ENCODE results near the gene CDC42BPG. TPM values are rescaled to one million over a fixed set of nuclear protein-coding genes. Genes with fewer than 3 reads are reported as not detected.
A peak's percentile ranks its signal among the peaks of the same experiment; 100 is the strongest.

CDC42BPG gene
- total RNA-seq, 1 experiment from 2014 or later = 0.06 TPM

- no peak for DNase-seq (ENCODE audit: low read depth)
These were observed 36.0 kb upstream of the CDC42BPG start for GRCh38 chr11:64880240-64881001.

- DNase-seq (ENCODE audit: low read depth) = no peak
These were observed 34.9 kb upstream of the CDC42BPG start for GRCh38 chr11:64879244-64879900.

GRCh38 chr11:64878494-64879243 lies 34.2 kb upstream of the CDC42BPG start, which contains the start of gene EHD1:
Gene EHD1, minus strand, starts transcription at chr11:64878621. Its CDS starts 157 bp downstream, at chr11:64878464.
- peak; percentile 98 for DNase-seq (ENCODE audit: low read depth)

- no peak for DNase-seq (ENCODE audit: low read depth)
These were observed 33.7 kb upstream of the CDC42BPG start for GRCh38 chr11:64878223-64878493.

GRCh38 chr11:64877390-64878222 lies 33.2 kb upstream of the CDC42BPG start:
- DNase-seq (ENCODE audit: low read depth) = peak; percentile 29

GRCh38 chr11:64876835-64877341 lies 32.4 kb upstream of the CDC42BPG start:
- no peak for DNase-seq (ENCODE audit: low read depth)

GRCh38 chr11:64876229-64876750 lies 31.8 kb upstream of the CDC42BPG start:
- DNase-seq (ENCODE audit: low read depth) = no peak

- DNase-seq (ENCODE audit: low read depth) = no peak
These were observed 31.1 kb upstream of the CDC42BPG start for GRCh38 chr11:64875369-64876228.

GRCh38 chr11:64874308-64875240 lies 30.1 kb upstream of the CDC42BPG start:
- DNase-seq (ENCODE audit: low read depth) = no peak

- DNase-seq (ENCODE audit: low read depth) = no peak
These were observed 28.5 kb upstream of the CDC42BPG start for GRCh38 chr11:64872790-64873488.

- DNase-seq (ENCODE audit: low read depth) = no peak
These were observed 27.0 kb upstream of the CDC42BPG start for GRCh38 chr11:64871492-64871891.

GRCh38 chr11:64870893-64871466 lies 26.5 kb upstream of the CDC42BPG start:
- DNase-seq (ENCODE audit: low read depth) = no peak

- peak; percentile 48 for DNase-seq (ENCODE audit: low read depth)
These were observed 25.9 kb upstream of the CDC42BPG start for GRCh38 chr11:64870176-64870892.

GRCh38 chr11:64869571-64870175 lies 25.2 kb upstream of the CDC42BPG start:
- DNase-seq (ENCODE audit: low read depth) = peak; percentile 39

- peak; percentile 93 for DNase-seq (ENCODE audit: low read depth)
These were observed 24.6 kb upstream of the CDC42BPG start for GRCh38 chr11:64868904-64869570.

- no peak for DNase-seq (ENCODE audit: low read depth)
These were observed 23.5 kb upstream of the CDC42BPG start for GRCh38 chr11:64867748-64868462.

Data from Daoy (cell line).